ENCODE measurements around the gene PLCB4. TPM values are rescaled to one million over a fixed set of nuclear protein-coding genes. Genes with fewer than 3 reads are reported as not detected.

Gene PLCB4
- 1.6 and 2.0 TPM in 2 replicates for total RNA-seq

- TF ChIP-seq CTCF (IDR thresholded peaks at IDR 0.05; ENCODE audit: insufficient read depth, low read length, severe bottlenecking), result no peak
- H3K4me3 ChIP-seq (ENCODE audit: low read depth, low read length), result peak within 1 kb of the TSS; percentile 61
- FAIRE-seq (no peak), DNase-seq (ENCODE audit: low read depth) (peak; percentile 19)
- H3K27me3 ChIP-seq (ENCODE audit: control insufficient read depth, insufficient read depth, low read length), result no peaks in the 10 kb centered on the region
- no peaks in the 10 kb centered on the region for H3K36me3 ChIP-seq (ENCODE audit: control insufficient read depth, insufficient read depth, low read length)
Measured at GRCh38 chr20:9068841-9069663, at the start of gene PLCB4. TSS of gene PLCB4 (plus strand) at chr20:9069087. CDS start at chr20:9307815, 238,728 bp downstream.

- no peaks in the 10 kb centered on the region for H3K27me3 ChIP-seq (ENCODE audit: control insufficient read depth, insufficient read depth, low read length)
- FAIRE-seq (no peak), DNase-seq (ENCODE audit: low read depth) (no peak)
- no peaks in the 10 kb centered on the region for H3K36me3 ChIP-seq (ENCODE audit: control insufficient read depth, insufficient read depth, low read length)
- no peak for TF ChIP-seq CTCF (IDR thresholded peaks at IDR 0.05; ENCODE audit: insufficient read depth, low read length, severe bottlenecking)
- no peak overlapping the region for H3K4me3 ChIP-seq (ENCODE audit: low read depth, low read length)
Measured at GRCh38 chr20:9019833-9020232, 49.1 kb upstream of the PLCB4 start.

- no peak for FAIRE-seq
- no peak for TF ChIP-seq CTCF (IDR thresholded peaks at IDR 0.05; ENCODE audit: insufficient read depth, low read length, severe bottlenecking)
Measured at GRCh38 chr20:9021216-9021615, 47.7 kb upstream of the PLCB4 start.

GRCh38 chr20:9021699-9022098, 47.2 kb upstream of the PLCB4 start:
- TF ChIP-seq CTCF (IDR thresholded peaks at IDR 0.05; ENCODE audit: insufficient read depth, low read length, severe bottlenecking), result no peak
- DNase-seq (ENCODE audit: low read depth) (no peak), FAIRE-seq (no peak)
- Histone ChIP-seq H3K27me3 (ENCODE audit: control insufficient read depth, insufficient read depth, low read length) (no peaks in the 10 kb centered on the region), H3K4me3 (ENCODE audit: low read depth, low read length) (no peak overlapping the region), H3K36me3 (ENCODE audit: control insufficient read depth, insufficient read depth, low read length) (no peaks in the 10 kb centered on the region)

More at GRCh38 chr20:9021216-9021615, 47.7 kb upstream of the PLCB4 start:
- Histone ChIP-seq H3K27me3 (ENCODE audit: control insufficient read depth, insufficient read depth, low read length) (no peaks in the 10 kb centered on the region), H3K36me3 (ENCODE audit: control insufficient read depth, insufficient read depth, low read length) (no peaks in the 10 kb centered on the region), H3K4me3 (ENCODE audit: low read depth, low read length) (no peak overlapping the region)
- no peak for DNase-seq (ENCODE audit: low read depth)

- H3K36me3 ChIP-seq (ENCODE audit: control insufficient read depth, insufficient read depth, low read length), result no peaks in the 10 kb centered on the region
- peak; percentile 7 for FAIRE-seq
- no peak for DNase-seq (ENCODE audit: low read depth)
- H3K27me3 ChIP-seq (ENCODE audit: control insufficient read depth, insufficient read depth, low read length), result no peaks in the 10 kb centered on the region
- no peak for TF ChIP-seq CTCF (IDR thresholded peaks at IDR 0.05; ENCODE audit: insufficient read depth, low read length, severe bottlenecking)
- H3K4me3 ChIP-seq (ENCODE audit: low read depth, low read length), result no peak overlapping the region
Measured at GRCh38 chr20:9022376-9022775, 46.5 kb upstream of the PLCB4 start.
